ENCODE data around the gene YKT6.

The YKT6 gene

GRCh38 chr7:44236333-44236728, 35.6 kb downstream of the YKT6 start:
- DNase-seq = no peak

DNA sequence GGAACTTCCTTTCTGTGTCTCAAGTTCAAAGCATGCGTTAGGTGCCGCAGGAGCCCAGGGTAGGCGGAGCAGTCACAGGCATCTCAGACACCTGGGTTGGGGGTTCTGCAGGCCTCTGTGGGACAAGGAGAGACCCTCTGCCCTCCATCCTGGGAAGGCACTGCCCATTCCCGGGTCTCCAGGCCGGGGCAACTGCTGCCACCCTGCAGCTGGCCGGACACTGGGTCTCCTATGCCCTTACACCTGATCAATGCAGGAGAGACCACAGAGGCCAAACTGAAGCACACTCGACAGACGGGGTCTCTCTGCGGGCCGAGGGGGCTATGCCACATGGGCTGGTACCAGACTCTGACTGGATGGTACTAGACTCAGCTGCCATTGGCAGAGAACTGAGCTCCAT, 36.9 kb downstream of the YKT6 start:
- DNase-seq = no peak

GRCh38 chr7:44238116-44238695, 37.4 kb downstream of the YKT6 start:
- DNase-seq = no peak

DNA sequence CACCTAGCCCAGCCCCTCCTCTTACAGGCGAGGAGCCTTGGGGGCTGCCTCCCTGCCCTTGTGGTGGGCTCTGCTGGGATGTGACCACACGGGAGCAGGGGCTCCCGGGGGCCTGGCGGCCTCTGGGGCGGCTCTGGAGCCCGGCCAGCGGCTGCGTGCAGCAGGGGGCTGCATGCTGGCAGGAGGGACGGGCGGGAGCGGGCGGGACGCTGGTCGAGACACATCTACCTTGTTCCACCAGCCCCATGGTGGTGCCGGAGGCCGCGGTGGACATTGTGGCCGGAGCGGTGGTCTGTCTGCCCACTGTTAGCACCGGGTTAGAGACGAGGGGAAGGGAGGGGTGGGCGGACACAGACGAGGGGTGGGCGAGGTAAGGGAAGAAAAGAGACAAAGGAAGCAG, 38.6 kb downstream of the YKT6 start:
- DNase-seq = no peak

DNA sequence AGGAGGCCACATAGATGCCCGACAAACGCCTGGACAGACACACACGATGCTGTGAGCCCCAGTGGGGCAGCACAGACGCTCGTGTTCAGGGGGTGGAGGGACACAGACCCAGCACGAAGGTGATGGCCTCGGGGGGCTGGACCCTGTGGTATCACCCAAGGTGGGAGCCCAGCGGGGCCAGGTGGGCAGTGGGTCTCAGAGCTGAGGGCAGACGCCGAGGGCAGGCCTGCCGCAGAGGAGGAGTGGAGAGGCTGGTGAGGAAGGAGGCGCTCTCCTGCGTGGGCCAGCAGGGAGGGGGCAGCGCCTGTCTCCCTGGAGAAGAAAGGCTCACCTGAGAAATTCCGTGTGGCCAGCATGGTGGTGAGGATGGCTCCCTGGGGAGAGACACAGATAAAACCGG, 39.6 kb downstream of the YKT6 start:
- no peak for DNase-seq

GRCh38 chr7:44240983-44241510, 40.3 kb downstream of the YKT6 start:
- peak; percentile 30 to 85 (median 48) for DNase-seq

DNA sequence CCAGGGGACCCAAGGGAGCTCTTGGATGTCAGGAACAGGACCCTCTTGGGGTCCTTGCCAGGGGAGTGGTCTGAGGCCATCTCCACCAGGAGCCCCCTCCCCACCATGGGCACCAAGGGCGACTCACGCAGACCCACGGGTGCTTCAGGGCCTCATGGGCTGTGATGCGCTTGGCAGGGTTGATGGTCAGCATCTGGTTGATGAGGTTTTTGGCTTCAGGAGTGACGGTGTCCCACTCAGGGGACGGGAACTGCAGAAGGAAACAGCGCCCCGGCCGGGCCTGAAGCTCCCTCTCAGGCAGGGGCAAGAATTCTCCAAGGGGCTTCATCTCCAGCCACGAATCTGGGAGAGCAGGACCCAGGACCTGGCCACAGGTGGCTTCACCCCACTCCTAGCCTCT, 41.3 kb downstream of the YKT6 start:
- DNase-seq = no peak

DNA sequence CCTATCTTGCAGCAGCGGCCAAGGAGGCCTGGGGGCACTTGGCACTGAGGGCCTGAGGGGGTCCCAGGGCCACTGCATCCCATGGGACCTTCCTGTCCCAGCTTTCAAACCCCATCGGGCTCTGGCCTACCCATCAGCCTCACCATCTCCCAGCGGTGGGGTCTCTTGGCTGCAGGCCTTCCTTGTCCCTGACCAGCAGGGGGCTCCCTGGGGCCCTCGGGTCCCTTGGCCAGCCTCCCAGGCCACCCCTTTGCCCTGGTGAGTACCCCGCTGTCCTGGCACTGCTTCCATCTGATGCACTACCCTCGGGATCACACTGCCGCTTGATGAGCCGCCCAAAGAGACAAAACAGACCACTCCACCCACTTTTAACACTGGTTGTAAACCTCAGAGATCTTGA, 43.5 kb downstream of the YKT6 start:
- DNase-seq = peak in 2 of 3 experiments; percentile 30 to 42

- DNase-seq = no peak
Measured at GRCh38 chr7:44246396-44247113, 45.8 kb downstream of the YKT6 start.

- no peak for DNase-seq
Measured at GRCh38 chr7:44247868-44248651, 47.3 kb downstream of the YKT6 start.

DNA sequence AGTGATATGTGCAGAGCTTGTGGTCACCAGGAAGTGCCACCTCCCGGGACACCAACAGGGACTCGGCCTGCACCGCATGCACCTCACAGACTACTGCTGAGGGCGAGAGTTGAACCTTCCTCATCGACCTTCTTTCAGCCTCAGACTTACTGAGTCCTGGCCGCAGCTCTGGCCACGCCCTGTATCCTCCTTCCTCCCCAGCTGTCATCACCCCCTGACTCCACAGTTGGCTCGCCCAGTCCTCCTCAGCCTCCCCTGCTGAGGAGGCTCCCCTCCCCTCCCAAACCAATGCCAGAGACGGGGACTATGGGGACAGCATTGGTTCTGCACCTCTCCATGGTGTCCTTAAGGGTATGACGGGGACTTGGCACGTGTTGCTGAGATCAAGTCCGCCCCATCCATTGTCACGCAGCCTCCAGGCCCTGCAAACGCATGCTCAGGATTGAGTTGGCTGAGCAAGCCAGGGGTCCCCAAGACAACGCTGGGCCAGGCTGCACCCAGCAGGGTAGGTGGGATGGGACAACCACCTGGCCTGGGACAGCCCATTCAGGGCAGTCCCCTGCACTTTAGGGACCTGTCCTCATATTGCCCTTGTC, 49.0 kb downstream of the YKT6 start:
- no peak for DNase-seq

DNA sequence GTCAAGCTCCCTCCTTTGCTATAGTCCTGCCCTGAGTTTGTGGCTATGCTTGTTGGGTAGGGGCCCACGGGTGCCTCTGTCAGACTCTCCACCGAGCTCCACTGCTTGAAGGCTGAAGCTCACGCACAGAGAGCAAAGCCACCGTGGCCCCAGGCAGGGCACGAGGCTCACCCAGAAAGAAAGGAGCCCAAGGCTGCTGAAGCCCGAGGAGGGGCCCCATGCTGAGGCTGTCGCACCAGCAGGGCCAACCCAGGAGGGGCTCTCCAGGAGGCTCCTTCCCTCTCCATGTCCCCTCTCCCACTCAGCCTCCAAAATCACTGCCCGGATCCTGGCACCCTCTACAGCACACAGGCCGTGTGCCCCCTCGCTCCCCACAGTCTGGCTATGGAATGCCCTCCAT, 50.5 kb downstream of the YKT6 start:
- DNase-seq = no peak

DNA sequence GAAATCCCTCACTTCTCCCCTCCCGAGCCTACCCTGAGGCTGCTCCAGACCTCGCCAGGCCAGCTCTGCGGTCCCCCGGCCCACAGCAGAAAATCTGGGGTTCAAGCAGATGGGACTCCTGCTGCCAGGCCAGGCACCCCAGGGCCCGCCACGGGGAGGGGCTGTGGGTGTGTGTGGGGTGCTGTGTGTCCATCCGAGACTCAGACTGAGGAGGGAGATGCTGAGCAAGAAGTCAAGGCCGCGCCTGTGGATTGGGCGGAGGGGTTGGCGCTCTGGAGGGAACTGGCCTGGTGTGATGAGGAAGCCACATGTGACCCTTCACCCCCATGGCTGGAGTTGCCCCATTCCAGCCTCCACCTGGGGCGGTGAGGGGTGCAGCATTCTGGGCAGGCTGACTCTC, 51.1 kb downstream of the YKT6 start:
- DNase-seq = no peak

- no peak for DNase-seq
Measured at GRCh38 chr7:44256459-44256858, 55.7 kb downstream of the YKT6 start.

DNA sequence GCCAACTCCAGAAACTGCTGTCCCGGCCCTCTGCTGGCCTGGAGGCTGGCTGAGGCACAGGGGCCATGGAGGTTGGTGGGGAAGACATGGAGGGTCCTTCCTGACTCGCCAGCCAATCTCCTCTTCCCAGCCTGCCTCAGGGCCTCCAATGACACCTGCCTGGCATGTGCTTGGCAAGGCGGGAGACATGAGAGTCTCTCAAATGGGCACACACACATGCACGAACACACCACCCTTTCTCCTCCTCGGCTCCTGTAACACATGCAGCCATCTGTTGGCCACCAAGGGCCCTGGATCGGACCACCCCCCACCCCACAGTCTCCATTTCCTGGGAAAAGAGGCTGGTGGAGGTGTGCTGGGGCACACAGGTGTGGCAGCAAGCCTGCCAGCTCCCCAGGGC, 56.4 kb downstream of the YKT6 start:
- DNase-seq = no peak

- peak in 1 of 3 experiments; percentile 14 for DNase-seq
Measured at GRCh38 chr7:44257618-44258422, 57.0 kb downstream of the YKT6 start.

DNA sequence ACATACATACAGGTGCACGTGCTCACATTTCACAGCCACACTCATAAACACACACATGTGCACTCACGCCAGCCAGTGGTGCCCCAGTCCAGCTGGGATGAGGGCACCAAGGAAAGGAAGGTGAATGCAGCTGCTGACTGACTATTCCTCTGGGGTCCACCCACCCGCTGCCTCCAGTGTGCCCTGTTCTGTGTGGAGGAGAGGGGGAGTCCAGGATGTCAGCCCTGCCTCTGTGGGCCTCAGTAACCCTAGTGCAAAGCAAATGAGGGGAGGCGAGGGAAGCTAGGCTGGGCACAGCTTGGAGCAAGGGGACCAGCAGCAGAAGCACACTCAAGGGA, 57.6 kb downstream of the YKT6 start:
- DNase-seq = no peak

GRCh38 chr7:44258865-44259546, 58.2 kb downstream of the YKT6 start:
- no peak for DNase-seq

DNA sequence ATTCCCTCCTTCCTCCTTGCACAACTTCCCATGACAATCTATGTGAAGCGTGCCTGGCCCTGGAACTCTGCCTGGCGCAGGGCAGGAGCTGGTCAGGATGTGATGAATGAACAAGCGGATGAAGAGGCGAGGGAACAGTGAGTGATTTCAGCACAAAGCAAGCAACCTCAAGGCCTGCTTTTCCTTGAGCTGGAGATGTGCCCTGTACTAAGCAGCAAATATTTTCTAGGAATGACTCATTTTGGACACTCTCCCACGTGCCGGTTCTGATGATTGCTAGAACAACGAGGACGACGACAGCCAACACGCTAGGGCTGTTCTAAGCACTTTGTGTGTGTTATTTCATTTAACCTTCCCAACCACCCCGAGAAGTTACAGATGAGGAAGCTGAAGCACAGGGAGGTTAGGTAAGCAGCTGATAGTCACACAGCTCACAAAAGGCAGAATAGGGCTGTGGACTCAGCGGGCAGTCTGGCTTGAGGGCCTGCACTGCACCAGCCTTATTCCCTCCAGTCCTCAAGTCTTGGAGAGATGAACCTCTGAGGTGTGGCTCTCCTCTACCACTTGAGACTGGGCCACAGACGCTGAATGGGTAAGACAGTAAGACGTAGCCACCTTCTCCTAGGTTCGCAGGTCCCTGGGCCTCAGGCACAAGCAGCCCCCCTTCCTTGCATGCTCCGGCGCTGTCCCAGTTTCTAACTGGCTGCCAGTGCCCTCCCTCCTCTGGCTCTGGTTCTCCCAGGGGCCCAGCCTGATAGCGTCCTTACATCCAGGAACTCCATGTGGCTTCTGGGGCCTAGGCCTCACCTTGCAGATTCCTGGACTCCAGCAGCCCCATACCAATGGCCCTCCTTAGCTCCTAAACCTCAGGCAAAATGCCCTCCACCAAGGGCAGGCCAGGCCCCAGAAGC, 59.0 kb downstream of the YKT6 start:
- DNase-seq = no peak

GRCh38 chr7:44261240-44261639, 60.5 kb downstream of the YKT6 start:
- DNase-seq = no peak

DNA sequence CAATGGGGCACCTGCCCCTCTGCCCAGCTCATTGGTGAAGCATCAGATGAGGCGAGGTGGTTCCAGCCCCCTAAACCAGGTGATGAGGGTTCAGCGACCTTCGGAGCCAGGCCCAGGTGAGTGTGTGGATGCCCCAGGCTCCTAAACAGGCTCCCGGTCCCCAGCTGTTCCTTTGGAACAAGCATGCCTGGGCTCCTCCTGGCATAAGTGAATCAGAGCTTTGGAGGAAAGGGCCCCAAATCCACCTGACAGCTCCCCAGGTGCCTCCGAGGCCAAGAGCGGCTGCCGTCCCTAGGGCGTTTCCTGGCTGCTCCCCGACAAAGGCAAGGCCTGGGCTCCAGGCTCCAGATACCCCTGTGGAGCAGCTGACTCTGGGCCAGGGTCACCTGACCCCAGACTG, 61.3 kb downstream of the YKT6 start:
- DNase-seq = no peak

Measured in NCI-H1417 (cell line).